GM12875 (cell line): ENCODE data around the gene WDR62.

Source experiments
- H3K4me3 ChIP-seq: one replicate; pipeline ENCODE4 v1.5.1; 2011; ENCODE audit warnings: low read depth, low read length, control low read depth
- TF ChIP-seq, protein P1 (sequence below): IDR thresholded peaks from 2 replicates; pipeline ENCODE4 v1.5.1; 2011; ENCODE audit warnings: low read depth, mild to moderate bottlenecking, control low read depth, inconsistent platforms, low read length, moderate library complexity, borderline replicate concordance; ENCODE audit not compliant: insufficient read depth

WDR62 gene

DNA sequence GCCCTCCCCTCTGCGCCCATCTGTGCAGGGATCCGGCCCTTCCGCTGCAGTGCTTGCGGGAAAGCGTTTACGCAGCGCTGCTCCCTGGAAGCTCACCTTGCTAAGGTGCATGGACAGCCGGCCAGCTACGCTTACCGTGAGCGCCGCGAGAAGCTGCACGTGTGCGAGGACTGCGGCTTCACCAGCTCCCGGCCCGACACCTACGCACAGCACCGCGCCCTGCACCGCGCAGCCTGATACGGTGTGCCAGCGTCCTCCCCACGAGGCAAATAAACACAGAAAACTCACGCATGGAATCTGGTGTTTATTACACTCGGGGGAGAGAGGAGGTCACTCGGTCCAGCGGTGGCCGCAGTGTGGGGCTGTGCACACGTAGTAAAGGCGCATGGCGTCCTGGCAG is 58.7 kb downstream of the WDR62 start:
- TF ChIP-seq, protein P1, sequence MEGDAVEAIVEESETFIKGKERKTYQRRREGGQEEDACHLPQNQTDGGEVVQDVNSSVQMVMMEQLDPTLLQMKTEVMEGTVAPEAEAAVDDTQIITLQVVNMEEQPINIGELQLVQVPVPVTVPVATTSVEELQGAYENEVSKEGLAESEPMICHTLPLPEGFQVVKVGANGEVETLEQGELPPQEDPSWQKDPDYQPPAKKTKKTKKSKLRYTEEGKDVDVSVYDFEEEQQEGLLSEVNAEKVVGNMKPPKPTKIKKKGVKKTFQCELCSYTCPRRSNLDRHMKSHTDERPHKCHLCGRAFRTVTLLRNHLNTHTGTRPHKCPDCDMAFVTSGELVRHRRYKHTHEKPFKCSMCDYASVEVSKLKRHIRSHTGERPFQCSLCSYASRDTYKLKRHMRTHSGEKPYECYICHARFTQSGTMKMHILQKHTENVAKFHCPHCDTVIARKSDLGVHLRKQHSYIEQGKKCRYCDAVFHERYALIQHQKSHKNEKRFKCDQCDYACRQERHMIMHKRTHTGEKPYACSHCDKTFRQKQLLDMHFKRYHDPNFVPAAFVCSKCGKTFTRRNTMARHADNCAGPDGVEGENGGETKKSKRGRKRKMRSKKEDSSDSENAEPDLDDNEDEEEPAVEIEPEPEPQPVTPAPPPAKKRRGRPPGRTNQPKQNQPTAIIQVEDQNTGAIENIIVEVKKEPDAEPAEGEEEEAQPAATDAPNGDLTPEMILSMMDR: no peak
- peak overlapping the region; percentile 81 for H3K4me3 ChIP-seq

DNA sequence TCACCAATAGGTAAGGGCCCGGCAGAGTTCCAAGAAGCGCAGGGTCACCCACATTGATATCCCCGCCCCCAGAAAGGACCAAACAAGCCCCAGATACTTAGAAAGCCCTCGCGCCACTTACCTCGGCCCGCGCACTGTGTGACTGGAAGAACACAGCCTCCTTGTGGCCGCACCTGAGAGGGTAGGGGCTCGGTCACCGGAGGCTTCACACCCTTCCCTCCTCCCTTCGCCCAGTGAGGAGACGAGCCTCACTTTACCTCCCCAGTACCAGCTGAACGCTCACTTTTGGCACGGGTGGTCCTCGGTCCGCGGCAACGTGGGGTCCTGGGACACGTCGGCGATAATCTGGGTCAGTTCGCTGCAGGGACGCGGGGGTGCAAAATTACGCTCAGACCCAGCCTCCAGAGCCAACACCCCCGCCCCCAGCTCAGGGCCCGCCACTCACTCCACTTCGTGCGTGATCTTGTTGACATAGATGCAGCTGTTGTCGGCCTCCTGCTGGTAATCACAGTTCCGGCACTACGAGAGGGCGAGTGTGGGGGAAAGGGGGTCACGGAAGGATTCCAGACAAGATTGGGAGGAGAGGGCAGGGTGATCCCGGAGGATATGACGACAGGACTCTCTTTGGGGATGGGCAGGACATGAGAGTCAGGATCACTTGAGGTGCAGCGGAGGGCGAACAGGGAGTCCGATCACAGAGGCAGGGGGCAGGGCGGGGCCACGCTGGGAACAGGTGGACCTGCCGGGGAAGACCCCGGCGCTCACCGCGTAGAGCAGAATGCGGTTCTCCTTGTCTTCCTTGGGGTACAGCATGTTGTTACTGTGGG is 59.4 kb downstream of the WDR62 start:
- TF ChIP-seq, protein P1: no peak
- H3K4me3 ChIP-seq: peak overlapping the region; percentile 81

- TF ChIP-seq, protein P1: no peak
- H3K4me3 ChIP-seq: peak within 1 kb of the TSS; percentile 81
These were observed 60.2 kb downstream of the WDR62 start, which contains the start of gene POLR2I for GRCh38 chr19:36114721-36115452. Gene POLR2I (minus strand): TSS chr19:36114875. CDS start chr19:36114856, 19 bp downstream.

GRCh38 chr19:36115453-36116343 is 61.0 kb downstream of the WDR62 start, which contains the start of gene TBCB:
Gene TBCB (plus strand): TSS chr19:36115468. CDS start chr19:36115561, 93 bp downstream.
- TF ChIP-seq, protein P1: no peak
- peak within 1 kb of the TSS; percentile 81 for H3K4me3 ChIP-seq

DNA sequence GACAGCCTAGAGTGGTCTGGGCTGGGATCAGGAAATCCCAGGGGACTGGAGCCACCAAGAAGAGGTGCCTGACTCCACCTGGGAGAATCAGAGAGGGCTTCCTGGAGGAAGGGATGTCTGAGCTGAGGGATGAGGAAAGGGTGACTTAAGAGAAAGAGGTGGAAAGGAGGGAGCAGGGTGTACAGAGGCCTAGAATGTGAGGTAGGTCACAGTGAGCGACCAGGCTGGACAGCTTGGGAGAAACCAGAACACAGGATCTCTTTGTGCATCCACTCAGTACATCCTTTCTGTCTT is 61.6 kb downstream of the WDR62 start:
- TF ChIP-seq, protein P1: no peak
- peak overlapping the region; percentile 81 for H3K4me3 ChIP-seq

DNA sequence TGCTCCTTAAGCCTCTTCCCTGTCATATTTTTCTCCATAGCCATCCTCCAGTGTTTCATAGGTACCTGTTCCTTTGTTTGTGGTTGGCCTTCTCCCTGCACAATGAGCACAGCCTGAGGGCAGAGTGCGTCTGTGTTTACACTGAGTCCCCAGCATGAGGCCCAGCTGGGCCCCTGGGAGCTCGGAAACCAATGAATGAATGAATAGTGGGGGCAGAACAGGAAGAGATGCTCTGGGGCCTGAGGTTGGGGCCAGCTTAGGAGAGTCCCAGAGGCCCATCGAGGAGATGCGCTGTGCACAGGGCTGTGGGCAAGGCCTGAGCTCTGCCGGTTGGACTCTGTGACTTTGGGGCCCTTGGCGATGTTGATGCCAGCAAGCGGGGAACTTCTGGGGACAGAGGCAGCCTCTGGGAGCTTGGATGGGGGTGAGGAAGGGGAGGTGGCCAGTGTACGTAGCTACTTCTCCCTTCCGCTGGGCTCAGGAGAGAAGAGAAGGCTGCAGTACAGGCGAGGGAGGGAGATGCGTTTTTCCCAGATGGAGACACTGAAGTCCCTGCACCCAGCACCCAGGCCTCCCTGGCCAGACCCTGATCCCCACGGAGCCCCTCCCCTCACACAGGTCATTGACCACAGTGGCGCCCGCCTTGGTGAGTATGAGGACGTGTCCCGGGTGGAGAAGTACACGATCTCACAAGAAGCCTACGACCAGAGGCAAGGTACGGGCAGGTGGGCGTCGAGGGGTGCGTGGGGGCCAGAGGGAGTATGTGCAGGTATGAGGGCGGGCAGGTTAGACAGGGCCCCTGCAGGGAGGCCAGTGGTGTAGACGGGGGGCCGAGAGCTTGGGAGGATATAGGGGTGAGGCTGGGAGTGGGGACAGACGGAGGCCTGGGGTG is 65.6 kb downstream of the WDR62 start:
- H3K4me3 ChIP-seq: no peak overlapping the region
- TF ChIP-seq, protein P1: no peak
